Measurements from ENCODE around the gene UST. TPM values are rescaled to one million over a fixed set of nuclear protein-coding genes. Genes with fewer than 3 reads are reported as not detected.

Gene UST
- total and polyA plus RNA-seq, 2 experiments from 2014 or later: 8.0 to 11.7 TPM

- no peak for TF ChIP-seq EZH2phosphoT487 (IDR thresholded peaks at IDR 0.05; ENCODE audit: low read depth, severe bottlenecking, unreplicated experiment)
- no peak for TF ChIP-seq EZH2 (IDR thresholded peaks at IDR 0.05; ENCODE audit: borderline replicate concordance)
- TF ChIP-seq, protein P1, sequence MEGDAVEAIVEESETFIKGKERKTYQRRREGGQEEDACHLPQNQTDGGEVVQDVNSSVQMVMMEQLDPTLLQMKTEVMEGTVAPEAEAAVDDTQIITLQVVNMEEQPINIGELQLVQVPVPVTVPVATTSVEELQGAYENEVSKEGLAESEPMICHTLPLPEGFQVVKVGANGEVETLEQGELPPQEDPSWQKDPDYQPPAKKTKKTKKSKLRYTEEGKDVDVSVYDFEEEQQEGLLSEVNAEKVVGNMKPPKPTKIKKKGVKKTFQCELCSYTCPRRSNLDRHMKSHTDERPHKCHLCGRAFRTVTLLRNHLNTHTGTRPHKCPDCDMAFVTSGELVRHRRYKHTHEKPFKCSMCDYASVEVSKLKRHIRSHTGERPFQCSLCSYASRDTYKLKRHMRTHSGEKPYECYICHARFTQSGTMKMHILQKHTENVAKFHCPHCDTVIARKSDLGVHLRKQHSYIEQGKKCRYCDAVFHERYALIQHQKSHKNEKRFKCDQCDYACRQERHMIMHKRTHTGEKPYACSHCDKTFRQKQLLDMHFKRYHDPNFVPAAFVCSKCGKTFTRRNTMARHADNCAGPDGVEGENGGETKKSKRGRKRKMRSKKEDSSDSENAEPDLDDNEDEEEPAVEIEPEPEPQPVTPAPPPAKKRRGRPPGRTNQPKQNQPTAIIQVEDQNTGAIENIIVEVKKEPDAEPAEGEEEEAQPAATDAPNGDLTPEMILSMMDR (IDR thresholded peaks at IDR 0.05; ENCODE audit: poor library complexity): no peak
- Histone ChIP-seq H4K20me1 (ENCODE audit: insufficient read depth, poor library complexity, severe bottlenecking) (no peaks in the 10 kb centered on the region), H3K27me3 (no peaks in the 10 kb centered on the region), H3K36me3 (replicated peaks; ENCODE audit: insufficient read depth, low read depth) (no peaks in the 10 kb centered on the region), H3K4me2 (no peak overlapping the region), H3K9me3 (ENCODE audit: low read depth) (no peaks in the 10 kb centered on the region), H3K27ac (peak overlapping the region; percentile 35), H3K9me2 (replicated peaks; ENCODE audit: insufficient read depth) (no peaks in the 10 kb centered on the region), H3K79me2 (no peaks in the 10 kb centered on the region), H3K4me3 (no peak overlapping the region), H3K4me1 (ENCODE audit: insufficient read depth) (peaks cover 27% of the 10 kb centered on the region), H2AFZ (no peak overlapping the region)
- WGBS (ENCODE audit: low lambda C conversion rate, missing lambda C conversion rate): 90% methylated on average over 4 of the region's 4 CpGs
- no peak for DNase-seq (ENCODE audit: low spot score)
These were observed 318.3 kb downstream of the UST start for GRCh38 chr6:149065121-149065520.

DNA sequence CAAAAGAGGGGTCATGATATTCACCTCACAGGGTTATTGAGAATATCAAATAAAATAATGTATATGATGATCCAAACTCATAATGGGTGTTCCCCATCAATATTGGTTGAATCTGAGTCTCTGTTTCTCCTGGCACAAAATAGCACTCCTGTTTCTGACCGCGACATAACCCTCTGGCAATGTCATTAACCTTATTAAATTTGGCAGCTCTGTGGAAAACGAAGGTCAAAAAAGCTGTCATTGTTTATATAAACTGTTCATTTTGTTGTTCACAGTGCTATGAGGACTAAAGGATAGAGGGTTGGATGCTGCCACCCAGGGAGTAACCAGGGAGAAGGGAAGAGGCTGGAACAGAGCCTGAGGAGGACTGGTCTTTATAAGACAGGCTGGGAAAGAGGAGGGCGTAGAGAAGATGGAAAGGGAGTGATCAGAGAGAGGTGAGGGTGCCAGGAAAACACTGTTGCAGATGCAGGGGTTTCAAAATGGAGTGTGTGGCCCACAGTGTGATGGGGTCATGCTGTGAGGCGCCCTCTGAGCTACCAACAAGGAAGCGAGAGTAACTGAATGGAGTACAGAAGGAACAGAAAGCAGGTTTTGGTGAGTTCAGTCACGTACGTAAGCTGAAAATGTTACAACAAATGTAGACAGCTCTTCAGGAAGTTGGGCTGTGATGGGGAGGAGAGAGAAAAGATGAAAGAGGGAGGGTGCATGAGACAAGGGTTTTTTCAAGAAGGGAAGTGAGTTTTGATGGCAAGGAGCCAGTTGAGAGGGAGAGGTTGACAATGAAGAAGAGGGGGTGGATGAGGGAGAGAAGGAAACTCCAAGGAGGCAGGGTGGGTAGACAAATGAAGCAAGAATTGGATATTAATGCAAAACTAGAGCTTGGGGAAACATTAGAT lies 319.1 kb downstream of the UST start:
- Histone ChIP-seq H3K36me3 (replicated peaks; ENCODE audit: insufficient read depth, low read depth) (no peaks in the 10 kb centered on the region), H3K9me2 (replicated peaks; ENCODE audit: insufficient read depth) (no peaks in the 10 kb centered on the region), H3K4me3 (no peak overlapping the region), H4K20me1 (ENCODE audit: insufficient read depth, poor library complexity, severe bottlenecking) (no peaks in the 10 kb centered on the region), H3K79me2 (no peaks in the 10 kb centered on the region), H3K4me2 (peak overlapping the region; percentile 15), H3K4me1 (ENCODE audit: insufficient read depth) (peaks cover 19% of the 10 kb centered on the region), H3K27ac (peak overlapping the region; percentile 45), H3K9me3 (ENCODE audit: low read depth) (no peaks in the 10 kb centered on the region), H2AFZ (no peak overlapping the region), H3K27me3 (no peaks in the 10 kb centered on the region)
- WGBS (ENCODE audit: low lambda C conversion rate, missing lambda C conversion rate): 72% methylated on average over 8 of the region's 8 CpGs
- TF ChIP-seq, protein P1 (IDR thresholded peaks at IDR 0.05; ENCODE audit: poor library complexity): no peak
- TF ChIP-seq EZH2 (IDR thresholded peaks at IDR 0.05; ENCODE audit: borderline replicate concordance) (no peak), EZH2phosphoT487 (IDR thresholded peaks at IDR 0.05; ENCODE audit: low read depth, severe bottlenecking, unreplicated experiment) (no peak)
- DNase-seq (ENCODE audit: low spot score): no peak

- DNase-seq (ENCODE audit: low spot score): no peak
- WGBS (ENCODE audit: low lambda C conversion rate, missing lambda C conversion rate): 99% methylated on average over 4 of the region's 4 CpGs
- Histone ChIP-seq H3K36me3 (replicated peaks; ENCODE audit: insufficient read depth, low read depth) (no peaks in the 10 kb centered on the region), H3K79me2 (no peaks in the 10 kb centered on the region), H3K4me3 (no peak overlapping the region), H4K20me1 (ENCODE audit: insufficient read depth, poor library complexity, severe bottlenecking) (no peaks in the 10 kb centered on the region), H2AFZ (no peak overlapping the region), H3K4me2 (no peak overlapping the region), H3K27me3 (no peaks in the 10 kb centered on the region), H3K9me2 (replicated peaks; ENCODE audit: insufficient read depth) (no peaks in the 10 kb centered on the region), H3K9me3 (ENCODE audit: low read depth) (no peaks in the 10 kb centered on the region), H3K27ac (no peak overlapping the region), H3K4me1 (ENCODE audit: insufficient read depth) (no peaks in the 10 kb centered on the region)
- TF ChIP-seq EZH2phosphoT487 (IDR thresholded peaks at IDR 0.05; ENCODE audit: low read depth, severe bottlenecking, unreplicated experiment): no peak
- no peak for TF ChIP-seq EZH2 (IDR thresholded peaks at IDR 0.05; ENCODE audit: borderline replicate concordance)
- TF ChIP-seq, protein P1 (IDR thresholded peaks at IDR 0.05; ENCODE audit: poor library complexity): no peak
These were observed 325.2 kb downstream of the UST start for GRCh38 chr6:149071997-149072396.
